HG03571 (cell line): ENCODE measurements around the gene BANP.
"Not testable (repeated sequence)": the region's sequence is repeated elsewhere in the genome, so short reads cannot be mapped to it uniquely, and the experiment has no call there.

Experiments
- ATAC-seq: cut with Tn5 transposase; IDR thresholded peaks from one replicate; pipeline ENCODE4 v1.9.1; 2021; ENCODE audit not compliant: unreplicated experiment

BANP gene

GRCh38 chr16:88026964-88027938 lies 76.0 kb downstream of the BANP start:
- ATAC-seq = no peak

GRCh38 chr16:88028177-88028930 lies 77.1 kb downstream of the BANP start:
- ATAC-seq = not testable (repeated sequence)

GRCh38 chr16:88030498-88030897 lies 79.3 kb downstream of the BANP start:
- no peak for ATAC-seq

DNA sequence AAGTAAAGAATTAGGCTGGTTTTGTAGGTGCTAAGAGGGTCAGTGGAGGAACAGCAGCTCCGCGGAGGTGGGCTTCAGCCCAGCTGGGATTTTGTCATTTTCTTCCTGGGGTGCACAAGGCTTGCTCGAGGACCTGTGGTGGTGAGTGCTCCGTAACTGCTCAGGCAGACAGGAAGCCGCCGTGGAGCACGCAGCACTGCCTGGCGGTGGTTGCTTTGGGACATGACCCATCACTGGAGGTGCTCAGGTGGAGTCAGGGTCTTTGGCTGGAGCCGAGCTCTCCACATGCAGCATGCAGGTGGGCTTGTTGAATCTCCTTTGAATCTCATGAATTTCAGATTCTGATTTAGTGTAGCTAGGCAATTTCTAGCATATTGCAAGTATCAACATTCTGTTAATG lies 79.7 kb downstream of the BANP start:
- ATAC-seq = not testable (repeated sequence)

- not testable (repeated sequence) for ATAC-seq
These were observed 81.9 kb downstream of the BANP start for GRCh38 chr16:88033003-88033740.

DNA sequence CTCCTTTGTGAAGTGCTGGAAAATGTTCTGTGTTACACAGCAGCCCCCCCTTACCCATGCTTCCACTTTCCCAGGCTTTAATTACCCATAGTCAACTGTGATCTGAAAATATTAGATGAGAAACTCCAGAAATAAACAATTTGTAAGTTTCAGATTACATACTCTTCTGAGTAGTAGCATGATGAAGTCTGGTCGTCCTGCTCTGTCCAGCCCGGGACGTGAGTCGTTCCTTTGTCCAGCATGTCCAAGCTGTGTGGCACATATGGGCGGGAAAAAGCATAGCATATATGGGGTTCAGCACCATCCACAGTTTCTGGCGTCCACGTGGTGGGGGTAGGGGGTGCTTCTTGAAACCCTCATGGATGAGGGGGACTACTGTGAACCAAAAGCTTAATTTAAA lies 83.5 kb downstream of the BANP start:
- ATAC-seq = no peak

DNA sequence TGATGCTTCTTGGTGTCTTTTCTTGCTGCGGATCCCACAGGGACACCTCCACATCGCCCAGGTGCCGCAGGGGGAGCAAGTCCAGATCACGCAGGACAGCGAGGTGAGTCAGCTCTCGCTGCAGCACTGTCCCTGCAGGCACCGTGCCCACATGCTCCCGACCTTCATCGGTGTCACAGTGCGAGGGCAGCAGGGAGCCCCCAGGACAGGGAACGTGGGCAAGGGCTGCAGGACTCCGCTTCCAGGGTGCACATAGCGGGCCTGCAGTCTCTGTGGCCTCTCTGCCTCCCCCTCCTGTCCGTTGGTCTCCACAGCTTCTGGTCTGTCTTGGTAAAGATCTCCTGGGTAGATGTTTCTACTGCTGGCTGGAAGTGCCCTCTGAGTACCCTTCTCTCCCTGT lies 84.1 kb downstream of the BANP start:
- no peak for ATAC-seq

DNA sequence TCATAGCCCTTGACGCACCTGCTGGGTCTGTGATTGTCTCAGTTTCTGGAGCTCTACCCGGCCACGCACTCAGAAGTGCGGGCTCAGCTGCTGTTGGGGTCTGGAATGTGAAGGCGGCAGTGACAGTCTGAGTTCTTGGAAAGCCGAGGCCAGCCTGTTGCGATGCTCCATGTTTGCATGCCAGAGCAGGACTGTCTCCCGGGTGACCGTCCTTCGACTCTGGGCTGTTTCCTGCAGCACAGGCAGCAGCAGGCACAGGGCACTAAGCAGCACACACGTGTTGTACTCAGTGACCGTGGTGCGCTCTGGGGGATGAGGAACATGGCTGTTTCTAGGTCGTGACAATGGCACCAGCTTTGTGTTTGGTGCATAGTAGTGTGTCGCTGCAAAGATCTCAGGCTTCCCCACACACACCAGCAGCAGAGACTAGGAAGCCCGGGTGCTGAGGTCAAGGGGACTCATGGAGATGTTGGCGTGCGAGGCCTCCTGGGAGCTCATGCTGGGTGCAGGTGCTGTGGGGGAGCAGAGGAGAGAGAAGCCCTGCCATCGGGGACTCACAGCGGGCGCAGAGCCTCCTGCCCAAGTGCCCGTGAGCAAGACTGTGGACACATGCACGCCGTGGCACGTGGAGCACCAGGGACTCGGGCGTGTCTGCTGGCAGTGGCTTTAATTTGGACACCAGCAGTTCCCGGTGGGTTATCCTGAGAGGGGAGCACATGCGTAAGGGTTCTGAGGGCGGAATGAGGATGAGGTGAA lies 84.8 kb downstream of the BANP start:
- not testable (repeated sequence) for ATAC-seq

DNA sequence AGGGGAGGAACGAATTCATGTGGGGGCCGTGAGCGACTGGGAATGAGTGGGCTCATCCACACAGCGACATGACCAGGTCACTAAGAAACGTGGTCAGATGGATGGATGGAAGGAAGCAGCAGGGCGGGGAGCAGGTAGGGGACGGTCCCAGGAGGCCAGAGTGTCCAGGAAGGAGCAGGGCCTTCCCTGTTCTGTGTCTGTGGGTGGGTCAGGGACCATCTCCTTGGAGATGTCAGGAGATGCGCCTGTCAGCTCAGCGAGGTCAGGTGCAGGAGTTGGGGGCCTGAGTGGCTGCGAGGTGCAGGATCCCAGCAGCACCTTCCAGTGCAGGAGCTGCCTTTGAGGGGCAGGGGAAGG lies 85.4 kb downstream of the BANP start:
- not testable (repeated sequence) for ATAC-seq

- ATAC-seq = not testable (repeated sequence)
These were observed 86.1 kb downstream of the BANP start for GRCh38 chr16:88037359-88037758.

DNA sequence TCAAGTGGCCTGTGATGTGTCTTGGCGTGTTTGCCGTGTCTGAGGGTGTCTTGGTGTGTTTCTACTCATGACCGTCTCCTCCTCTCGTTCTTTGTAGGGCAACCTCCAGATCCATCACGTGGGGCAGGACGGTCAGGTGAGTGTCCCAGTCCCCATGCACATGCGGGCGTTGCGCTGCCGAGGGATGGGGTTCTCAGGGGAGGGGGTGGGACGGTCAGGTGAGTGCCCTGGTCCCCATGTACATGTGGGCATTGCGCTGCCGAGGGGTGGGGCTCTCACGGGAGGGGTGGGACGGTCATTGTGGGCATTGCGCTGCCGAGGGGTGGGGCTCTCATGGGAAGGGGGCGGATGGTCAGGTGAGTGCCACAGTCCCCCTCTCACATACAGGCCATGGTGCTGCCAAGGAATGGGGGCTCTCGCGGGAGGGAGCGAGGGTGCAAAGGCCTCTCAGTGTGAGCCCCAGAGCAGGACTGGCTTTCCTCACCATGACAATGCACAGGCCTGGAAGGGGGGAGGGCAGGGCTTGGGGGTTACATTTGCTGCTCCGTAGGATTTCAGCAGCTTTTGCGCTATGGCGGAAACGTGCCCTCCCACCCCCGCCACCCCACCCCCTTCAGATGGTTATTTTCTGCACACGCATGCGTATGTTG lies 86.8 kb downstream of the BANP start:
- ATAC-seq = not testable (repeated sequence)

DNA sequence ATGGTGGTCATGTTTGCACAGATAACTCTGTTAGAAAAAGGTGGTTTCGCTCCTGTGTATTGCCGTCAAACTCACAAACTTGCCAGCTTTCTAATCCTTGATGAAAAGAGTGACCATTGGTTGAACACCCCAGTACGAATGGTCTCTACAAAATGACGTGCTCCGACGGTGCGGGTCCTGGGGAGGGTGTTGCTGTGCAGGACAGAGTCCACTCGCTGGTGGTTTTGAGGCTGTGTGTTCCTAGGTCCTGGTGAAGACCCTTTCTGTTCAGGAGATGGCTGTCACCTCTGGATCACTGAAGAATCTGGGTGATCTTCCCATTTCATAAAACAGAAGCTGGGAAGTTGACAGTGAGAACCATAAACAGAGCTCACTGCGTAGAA lies 87.3 kb downstream of the BANP start:
- not testable (repeated sequence) for ATAC-seq

GRCh38 chr16:88039591-88039990 lies 88.4 kb downstream of the BANP start:
- no peak for ATAC-seq

GRCh38 chr16:88040196-88040876 lies 89.1 kb downstream of the BANP start:
- ATAC-seq = not testable (repeated sequence)

DNA sequence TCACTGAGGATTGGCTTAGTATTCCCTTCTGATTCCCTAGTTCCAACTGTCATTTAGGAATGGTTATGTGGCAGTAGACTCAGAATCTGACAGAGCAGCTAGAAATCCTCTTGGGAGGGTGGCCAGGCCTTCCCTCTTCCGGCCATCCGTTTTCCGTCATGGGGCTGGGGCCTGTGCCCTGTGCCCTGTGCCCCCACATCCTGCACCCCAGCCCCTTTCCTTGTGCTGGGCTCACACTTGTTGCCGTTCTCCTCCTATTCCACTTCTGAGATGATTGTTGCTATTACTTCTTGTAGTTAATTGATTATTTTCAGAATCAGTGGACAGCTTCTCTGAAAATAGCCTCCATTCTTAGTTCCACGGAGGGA lies 89.6 kb downstream of the BANP start:
- not testable (repeated sequence) for ATAC-seq

DNA sequence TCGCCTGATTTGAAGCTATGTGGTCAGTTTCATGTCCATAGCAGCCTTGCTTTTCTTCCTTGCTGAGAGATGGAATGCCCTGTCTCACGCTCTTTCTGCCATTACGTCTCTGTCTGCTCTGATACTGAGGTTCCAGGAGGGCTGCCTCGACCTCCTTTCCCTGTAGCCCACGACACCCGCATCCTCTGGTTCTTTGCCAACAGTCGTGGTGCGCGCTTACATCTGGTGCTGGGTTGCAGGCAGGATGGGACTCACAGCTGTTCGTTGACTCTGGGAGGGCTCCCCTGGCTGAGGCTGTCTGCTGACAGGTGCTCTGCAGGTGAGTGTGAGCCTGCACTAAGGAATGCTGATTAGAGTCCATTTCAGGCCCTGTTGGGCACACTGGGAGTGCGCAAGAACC lies 90.3 kb downstream of the BANP start:
- not testable (repeated sequence) for ATAC-seq

DNA sequence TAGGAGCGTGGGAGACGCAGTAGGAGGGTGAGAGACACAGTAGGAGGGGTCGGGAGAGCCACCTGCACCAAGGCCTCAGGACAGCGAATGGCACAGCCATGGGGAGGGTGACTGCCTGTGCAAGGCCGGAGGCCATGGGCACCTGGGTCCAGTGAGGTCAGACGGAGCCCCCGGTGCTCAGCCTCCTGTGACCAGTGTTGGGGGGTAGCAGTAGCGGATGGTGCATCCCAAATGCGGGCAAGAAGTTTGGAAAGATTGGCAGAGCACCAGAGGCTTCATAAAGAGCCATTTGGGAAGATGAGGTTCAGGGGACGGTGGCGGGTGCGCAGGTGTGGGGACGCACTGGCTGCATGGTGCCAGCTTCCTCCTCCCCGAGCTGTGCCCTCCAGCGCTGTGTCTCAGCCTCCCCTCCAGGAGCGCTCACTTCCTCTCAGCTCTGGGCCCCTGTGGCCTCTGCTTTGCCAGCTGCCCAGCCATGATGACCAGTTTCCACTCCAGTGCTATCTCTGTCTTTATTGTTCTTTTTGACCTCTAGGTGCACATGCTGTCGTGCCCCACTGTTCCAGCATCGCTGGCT lies 90.8 kb downstream of the BANP start:
- ATAC-seq = not testable (repeated sequence)

DNA sequence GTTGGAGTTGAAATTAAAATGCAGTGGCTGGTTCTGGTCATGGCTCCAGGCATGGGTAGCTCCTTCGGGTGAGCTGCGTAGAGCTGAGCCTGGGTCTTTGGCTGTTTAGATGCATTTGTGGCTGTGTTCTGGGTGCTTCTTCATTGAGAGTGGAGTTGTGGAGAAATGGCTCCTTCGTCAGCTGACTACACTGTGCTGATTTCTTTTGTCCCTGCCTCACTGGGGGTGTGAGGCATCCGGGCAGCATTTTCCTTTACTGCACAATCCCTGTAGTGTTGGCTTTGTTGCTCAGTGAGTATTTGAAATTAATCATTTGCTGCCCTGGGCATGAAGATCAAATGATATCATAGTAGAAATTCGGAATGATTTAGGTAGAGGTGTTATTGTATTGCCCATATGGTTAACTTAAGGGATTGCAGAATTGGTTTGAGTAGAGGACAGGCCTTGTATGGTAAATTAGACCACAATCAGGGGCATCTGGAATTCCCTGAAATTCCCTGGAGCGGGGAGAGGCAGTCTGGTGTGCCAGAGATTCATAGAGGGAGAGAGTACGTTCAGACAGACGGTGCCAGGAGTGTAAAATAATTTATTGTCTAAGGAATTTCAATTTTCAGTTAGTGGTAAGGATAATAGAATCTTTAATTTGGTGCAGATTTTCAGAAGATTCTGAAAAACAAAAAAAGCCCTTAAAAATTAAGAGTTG lies 92.1 kb downstream of the BANP start:
- ATAC-seq = not testable (repeated sequence)
